ENCODE data around the gene MAP2K2.
A peak's percentile ranks its signal among the peaks of the same experiment; 100 is the strongest.
"Not testable (repeated sequence)": the region's sequence is repeated elsewhere in the genome, so short reads cannot be mapped to it uniquely, and the experiment has no call there.

Gene MAP2K2

GRCh38 chr19:4154571-4155312, 30.8 kb upstream of the MAP2K2 start:
- DNase-seq (ENCODE audit: extremely low read depth, low read depth) = no peak
- no peak for TF ChIP-seq CTCF (IDR thresholded peaks at IDR 0.05; ENCODE audit: low read depth, low read length)

- no peak for DNase-seq (ENCODE audit: extremely low read depth, low read depth)
- no peak for TF ChIP-seq CTCF (IDR thresholded peaks at IDR 0.05; ENCODE audit: low read depth, low read length)
Measured at GRCh38 chr19:4152241-4152998, 28.5 kb upstream of the MAP2K2 start.

GRCh38 chr19:4151623-4152022, 27.7 kb upstream of the MAP2K2 start:
- DNase-seq (ENCODE audit: extremely low read depth, low read depth) = no peak
- TF ChIP-seq CTCF (IDR thresholded peaks at IDR 0.05; ENCODE audit: low read depth, low read length) = no peak

GRCh38 chr19:4149518-4150288, 25.8 kb upstream of the MAP2K2 start:
- no peak for DNase-seq (ENCODE audit: extremely low read depth, low read depth)
- TF ChIP-seq CTCF (IDR thresholded peaks at IDR 0.05; ENCODE audit: low read depth, low read length) = no peak

- no peak for DNase-seq (ENCODE audit: extremely low read depth, low read depth)
- no peak for TF ChIP-seq CTCF (IDR thresholded peaks at IDR 0.05; ENCODE audit: low read depth, low read length)
Measured at GRCh38 chr19:4144666-4145249, 20.8 kb upstream of the MAP2K2 start.

GRCh38 chr19:4142916-4143315, 19.0 kb upstream of the MAP2K2 start:
- not testable (repeated sequence) for DNase-seq (ENCODE audit: extremely low read depth, low read depth)

GRCh38 chr19:4140237-4140711, 16.4 kb upstream of the MAP2K2 start:
- TF ChIP-seq CTCF (IDR thresholded peaks at IDR 0.05; ENCODE audit: low read depth, low read length) = peak; percentile 77
- no peak for DNase-seq (ENCODE audit: extremely low read depth, low read depth)
